Measurements from ENCODE around the gene CAMKMT.

DNA sequence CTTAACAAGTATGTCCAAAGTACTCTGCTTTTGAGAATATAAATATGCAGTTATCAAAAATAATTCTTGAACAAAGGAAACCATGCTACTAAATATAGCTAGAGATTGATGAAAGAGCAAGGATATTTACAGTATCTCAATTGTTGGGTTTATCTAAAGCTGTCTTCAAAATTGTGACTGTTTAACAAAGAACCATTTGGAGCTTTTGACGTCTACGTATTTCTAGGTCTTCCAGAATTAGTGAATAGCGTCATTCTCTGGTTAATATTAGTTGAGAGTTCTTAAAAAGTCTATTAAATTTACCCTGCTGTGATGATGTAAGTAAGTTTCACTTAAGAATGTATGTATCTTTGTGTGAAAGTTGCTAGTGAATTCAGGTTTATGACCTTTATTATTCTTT is 356.7 kb downstream of the CAMKMT start:
- TF ChIP-seq, protein P1, sequence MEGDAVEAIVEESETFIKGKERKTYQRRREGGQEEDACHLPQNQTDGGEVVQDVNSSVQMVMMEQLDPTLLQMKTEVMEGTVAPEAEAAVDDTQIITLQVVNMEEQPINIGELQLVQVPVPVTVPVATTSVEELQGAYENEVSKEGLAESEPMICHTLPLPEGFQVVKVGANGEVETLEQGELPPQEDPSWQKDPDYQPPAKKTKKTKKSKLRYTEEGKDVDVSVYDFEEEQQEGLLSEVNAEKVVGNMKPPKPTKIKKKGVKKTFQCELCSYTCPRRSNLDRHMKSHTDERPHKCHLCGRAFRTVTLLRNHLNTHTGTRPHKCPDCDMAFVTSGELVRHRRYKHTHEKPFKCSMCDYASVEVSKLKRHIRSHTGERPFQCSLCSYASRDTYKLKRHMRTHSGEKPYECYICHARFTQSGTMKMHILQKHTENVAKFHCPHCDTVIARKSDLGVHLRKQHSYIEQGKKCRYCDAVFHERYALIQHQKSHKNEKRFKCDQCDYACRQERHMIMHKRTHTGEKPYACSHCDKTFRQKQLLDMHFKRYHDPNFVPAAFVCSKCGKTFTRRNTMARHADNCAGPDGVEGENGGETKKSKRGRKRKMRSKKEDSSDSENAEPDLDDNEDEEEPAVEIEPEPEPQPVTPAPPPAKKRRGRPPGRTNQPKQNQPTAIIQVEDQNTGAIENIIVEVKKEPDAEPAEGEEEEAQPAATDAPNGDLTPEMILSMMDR (IDR thresholded peaks at IDR 0.05): no peak
- TF ChIP-seq POLR2A (IDR thresholded peaks at IDR 0.05): no peak
